Lung (tissue), 12 donors: Measurements from ENCODE around the gene RBFOX1. TPM values are rescaled to one million over a fixed set of nuclear protein-coding genes. Genes with fewer than 3 reads are reported as not detected.

Source experiments
- ATAC-seq: fragments of 200-7000 bp; cut with Tn5 transposase; one replicate; pipeline ENCODE4 v1.9.1; 2020; ENCODE audit warnings: moderate number of reproducible peaks; ENCODE audit not compliant: insufficient read depth, low FRiP score
- DNase-seq, 3 donors: peaks; one replicate each; pipeline ENCODE4 v3.0.0-alpha.2; 2013 to 2017
- H3K27ac ChIP-seq, 2 donors: one replicate each; pipeline ENCODE4 v1.5.1; 2013; ENCODE audit warnings: mild to moderate bottlenecking in 2 of 2, moderate library complexity in 2 of 2, control low read depth in 1 of 2, inconsistent platforms in 1 of 2, low read depth in 1 of 2, low read length in 1 of 2
- H3K27me3 ChIP-seq, 3 donors: one replicate each; pipeline ENCODE4 v1.5.1; 2013; ENCODE audit warnings: low read length in 2 of 3; ENCODE audit not compliant: control insufficient read depth in 3 of 3, insufficient read depth in 3 of 3
- H3K36me3 ChIP-seq, 4 donors: one replicate each; pipeline ENCODE4 v1.5.1; 2013; ENCODE audit warnings: low read length in 4 of 4, mild to moderate bottlenecking in 1 of 4, moderate library complexity in 1 of 4; ENCODE audit not compliant: control insufficient read depth in 4 of 4, insufficient read depth in 4 of 4
- H3K4me1 ChIP-seq, 5 donors: one replicate each; pipeline ENCODE4 v1.5.1; 2013; ENCODE audit warnings: low read length in 5 of 5, mild to moderate bottlenecking in 2 of 5, moderate library complexity in 1 of 5; ENCODE audit not compliant: control insufficient read depth in 5 of 5, insufficient read depth in 5 of 5
- H3K4me3 ChIP-seq: one replicate; pipeline ENCODE4 v1.5.1; 2013; ENCODE audit warnings: mild to moderate bottlenecking, control low read depth, moderate library complexity
- H3K9ac ChIP-seq, 2 donors: one replicate each; pipeline ENCODE4 v1.5.1; 2013; ENCODE audit warnings: low read length in 2 of 2, control low read depth in 1 of 2; ENCODE audit not compliant: insufficient read depth in 1 of 2
- H3K9me3 ChIP-seq, 4 donors: one replicate each; pipeline ENCODE4 v1.5.1; 2013; ENCODE audit warnings: low read length in 3 of 4, mild to moderate bottlenecking in 1 of 4, moderate library complexity in 1 of 4; ENCODE audit not compliant: control insufficient read depth in 4 of 4, insufficient read depth in 3 of 4
- CTCF ChIP-seq: IDR thresholded peaks from 2 replicates; pipeline ENCODE4 v1.5.1; 2012; ENCODE audit warnings: mild to moderate bottlenecking; ENCODE audit errors: control extremely low read depth, extremely low read depth
- WGBS, 2 donors: extraction: QIAGEN DNeasy Blood & Tissue Kit; methylation state at CpG; one replicate each; pipeline ENCODE4 v1.1.7; 2013; 5-methylcytosine and 5-hydroxymethylcytosine counted together
- polyA plus RNA-seq, 2 donors: library from polyadenylated mRNA; stranded (reverse); fragments of 200-250 nt; gene quantifications; one replicate each; pipeline ENCODE4 v1.2.1, GENCODE V29; 2013
- total RNA-seq, 2 donors: library from RNA; depleted of rRNA in 1 of 2; stranded (reverse); fragments of >200 nt in 1 of 2; gene quantifications; one replicate each; pipeline ENCODE4 v1.2.1, GENCODE V29; 2014 to 2021
- donor health status: control.
- donor health status: control.
- donor health status: Bipolar disorder and iron deficiency.
- donor health status: healthy.
- donor health status: DM: yes; HTN: yes; CAD: no.

RBFOX1 gene
- total and polyA plus RNA-seq, 4 donors: 0.55 to 3.0 TPM; not detected in 2

DNA sequence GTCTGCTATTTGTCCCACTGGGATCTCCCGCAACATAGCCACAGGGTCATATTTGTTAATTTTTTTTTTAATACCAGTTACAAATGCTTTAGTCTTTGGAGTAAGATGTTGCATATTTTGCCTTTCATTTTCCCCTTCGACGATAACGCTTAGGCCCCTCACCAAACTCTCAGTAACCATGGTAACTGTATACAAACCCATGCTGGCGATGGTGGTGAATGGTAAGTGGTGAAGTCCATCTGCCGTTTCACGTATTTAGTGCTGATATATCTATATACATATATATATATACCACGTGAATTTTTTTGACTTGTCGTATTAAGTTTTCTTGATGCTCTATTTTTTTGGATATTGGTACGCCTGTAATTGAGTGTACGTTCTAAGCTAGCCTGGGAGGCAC lies 263.7 kb downstream of the RBFOX1 start:
- ATAC-seq (no peak), DNase-seq (no peak)
- H3K4me1 ChIP-seq: peaks cover 0 to 3% (median 0%) of the 10 kb centered on the region in 5 donors
- no peak overlapping the region for H3K27ac ChIP-seq
- no peak overlapping the region for H3K9ac ChIP-seq
- H3K36me3 ChIP-seq: no peaks in the 10 kb centered on the region
- H3K9me3 ChIP-seq: no peaks in the 10 kb centered on the region
- no peak for TF ChIP-seq CTCF
- H3K27me3 ChIP-seq: no peaks in the 10 kb centered on the region
- no peak overlapping the region for H3K4me3 ChIP-seq
- WGBS, 2 donors: 81 to 87% methylated on average over 11 of the region's 11 CpGs

DNA sequence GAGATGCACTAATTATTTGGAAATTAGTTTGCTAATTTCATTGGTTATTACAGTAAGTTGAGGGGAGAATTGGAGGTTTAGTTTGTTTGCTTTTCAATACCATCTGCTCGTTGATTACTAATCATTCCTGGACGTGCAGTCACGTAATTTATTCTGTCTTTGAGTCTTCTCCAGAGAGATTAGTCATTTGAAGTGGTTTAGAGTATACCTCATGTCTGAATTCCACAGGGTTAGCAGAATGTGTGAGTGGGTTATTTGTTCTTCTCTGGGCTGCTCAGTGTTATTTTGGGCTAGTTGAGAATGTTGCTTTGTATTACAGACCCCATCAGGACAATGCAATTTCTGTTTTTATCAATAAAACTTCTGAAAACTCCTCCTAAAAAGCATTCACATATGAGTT lies 265.0 kb downstream of the RBFOX1 start:
- no peak for TF ChIP-seq CTCF
- Histone ChIP-seq H3K27ac (no peak overlapping the region), H3K9ac (no peak overlapping the region), H3K9me3 (no peaks in the 10 kb centered on the region), H3K27me3 (no peaks in the 10 kb centered on the region), H3K4me3 (no peak overlapping the region), H3K36me3 (no peaks in the 10 kb centered on the region), H3K4me1 (peaks cover 0 to 7% (median 0%) of the 10 kb centered on the region in 5 donors)
- no peak for DNase-seq
- WGBS, 2 donors: 47 to 70% methylated on average over 3 of the region's 3 CpGs
- no peak for ATAC-seq

- no peak overlapping the region for H3K9ac ChIP-seq
Observed at GRCh38 chr16:7601100-7601499, 268.5 kb downstream of the RBFOX1 start.

More at GRCh38 chr16:7601100-7601499, 268.5 kb downstream of the RBFOX1 start:
- Histone ChIP-seq H3K36me3 (no peaks in the 10 kb centered on the region), H3K27ac (no peak overlapping the region), H3K9me3 (no peaks in the 10 kb centered on the region), H3K27me3 (no peaks in the 10 kb centered on the region), H3K4me1 (peaks cover 0 to 7% (median 0%) of the 10 kb centered on the region in 5 donors), H3K4me3 (no peak overlapping the region)
- 52 to 59% methylated on average over 3 of the region's 3 CpGs for WGBS, 2 donors
- ATAC-seq: no peak
- no peak for DNase-seq
- no peak for TF ChIP-seq CTCF
